Measurements from ENCODE around the gene FIGNL2. TPM values are rescaled to one million over a fixed set of nuclear protein-coding genes. Genes with fewer than 3 reads are reported as not detected.

FIGNL2 gene
- total and polyA plus RNA-seq, 2 donors (not counting 1 experiment from before 2014, with no cell fraction given): 0.07 to 0.17 TPM

- TF ChIP-seq EZH2 (IDR thresholded peaks at IDR 0.05; ENCODE audit: low read length, missing control alignments) (no peak), CTCF (conservative IDR thresholded peaks at IDR 0.05 in 1 of 2, IDR thresholded peaks at IDR 0.05 in 1 of 2; ENCODE audit: low read depth in 1 of 2, low read length in 2 of 2) (no peak)
- Histone ChIP-seq H4K20me1 (ENCODE audit: control insufficient read depth, extremely low read depth, insufficient read depth, low read length) (no peaks in the 10 kb centered on the region), H2AFZ (ENCODE audit: low read length) (no peak overlapping the region), H3K9me3 (ENCODE audit: control insufficient read depth, insufficient read depth, low read depth, low read length) (no peaks in the 10 kb centered on the region), H3K9ac (ENCODE audit: insufficient read depth, low read length) (no peak overlapping the region), H3K36me3 (ENCODE audit: control insufficient read depth, insufficient read depth, low read length) (no peaks in the 10 kb centered on the region), H3K79me2 (ENCODE audit: control insufficient read depth, insufficient read depth, low read length) (no peaks in the 10 kb centered on the region), H3K4me3 (replicated peaks in 1 of 4; ENCODE audit: control extremely low read depth in 1 of 4, insufficient read depth in 1 of 4, low read depth in 3 of 4, low read length in 4 of 4) (no peak overlapping the region), H3K4me2 (ENCODE audit: extremely low read depth, insufficient read depth, low read length) (no peak overlapping the region), H3K27ac (ENCODE audit: insufficient read depth, low read length) (no peak overlapping the region), H3K27me3 (ENCODE audit: control insufficient read depth, insufficient read depth, low read length) (peaks cover 52% of the 10 kb centered on the region), H3K4me1 (ENCODE audit: control insufficient read depth, extremely low read depth, insufficient read depth, low read length) (no peaks in the 10 kb centered on the region)
- no peak for DNase-seq (ENCODE audit: low read depth in 2 of 2)
These were observed 7.6 kb downstream of the FIGNL2 start for GRCh38 chr12:51840966-51841365.

- Histone ChIP-seq H2AFZ (ENCODE audit: low read length) (no peak overlapping the region), H4K20me1 (ENCODE audit: control insufficient read depth, extremely low read depth, insufficient read depth, low read length) (no peaks in the 10 kb centered on the region), H3K4me3 (replicated peaks in 1 of 4; ENCODE audit: control extremely low read depth in 1 of 4, insufficient read depth in 1 of 4, low read depth in 3 of 4, low read length in 4 of 4) (no peak overlapping the region), H3K9ac (ENCODE audit: insufficient read depth, low read length) (no peak overlapping the region), H3K27me3 (ENCODE audit: control insufficient read depth, insufficient read depth, low read length) (peaks cover 44% of the 10 kb centered on the region), H3K4me1 (ENCODE audit: control insufficient read depth, extremely low read depth, insufficient read depth, low read length) (no peaks in the 10 kb centered on the region), H3K79me2 (ENCODE audit: control insufficient read depth, insufficient read depth, low read length) (no peaks in the 10 kb centered on the region), H3K9me3 (ENCODE audit: control insufficient read depth, insufficient read depth, low read depth, low read length) (no peaks in the 10 kb centered on the region), H3K36me3 (ENCODE audit: control insufficient read depth, insufficient read depth, low read length) (no peaks in the 10 kb centered on the region), H3K27ac (ENCODE audit: insufficient read depth, low read length) (no peak overlapping the region), H3K4me2 (ENCODE audit: extremely low read depth, insufficient read depth, low read length) (no peak overlapping the region)
- DNase-seq (ENCODE audit: low read depth in 2 of 2): no peak
- TF ChIP-seq EZH2 (IDR thresholded peaks at IDR 0.05; ENCODE audit: low read length, missing control alignments): no peak
These were observed 9.1 kb downstream of the FIGNL2 start for GRCh38 chr12:51839310-51839947.

GRCh38 chr12:51838762-51839161 lies 9.8 kb downstream of the FIGNL2 start:
- Histone ChIP-seq H3K36me3 (ENCODE audit: control insufficient read depth, insufficient read depth, low read length) (no peaks in the 10 kb centered on the region), H2AFZ (ENCODE audit: low read length) (no peak overlapping the region), H3K9ac (ENCODE audit: insufficient read depth, low read length) (no peak overlapping the region), H3K9me3 (ENCODE audit: control insufficient read depth, insufficient read depth, low read depth, low read length) (no peaks in the 10 kb centered on the region), H3K27me3 (ENCODE audit: control insufficient read depth, insufficient read depth, low read length) (peaks cover 44% of the 10 kb centered on the region), H3K27ac (ENCODE audit: insufficient read depth, low read length) (no peak overlapping the region), H3K4me1 (ENCODE audit: control insufficient read depth, extremely low read depth, insufficient read depth, low read length) (no peaks in the 10 kb centered on the region), H3K4me3 (replicated peaks in 1 of 4; ENCODE audit: control extremely low read depth in 1 of 4, insufficient read depth in 1 of 4, low read depth in 3 of 4, low read length in 4 of 4) (no peak overlapping the region), H3K79me2 (ENCODE audit: control insufficient read depth, insufficient read depth, low read length) (no peaks in the 10 kb centered on the region), H4K20me1 (ENCODE audit: control insufficient read depth, extremely low read depth, insufficient read depth, low read length) (no peaks in the 10 kb centered on the region), H3K4me2 (ENCODE audit: extremely low read depth, insufficient read depth, low read length) (no peak overlapping the region)
- TF ChIP-seq EZH2 (IDR thresholded peaks at IDR 0.05; ENCODE audit: low read length, missing control alignments) (no peak), CTCF (conservative IDR thresholded peaks at IDR 0.05 in 1 of 2, IDR thresholded peaks at IDR 0.05 in 1 of 2; ENCODE audit: low read depth in 1 of 2, low read length in 2 of 2) (no peak)
- DNase-seq (ENCODE audit: low read depth in 2 of 2): no peak
